GM10248 (cell line): ENCODE data around the gene SAMD4A.
A peak's percentile ranks its signal among the peaks of the same experiment; 100 is the strongest.

Experiments used
- CTCF ChIA-PET: fragments of 300-600 bp; sonication (Branson Sonifier 250); formaldehyde crosslinking; extraction: SDS; loops from one replicate; lab custom pipeline; 2021; ENCODE audit warnings: antibody characterized with exemption; lab: Yijun Ruan, JAX
- POLR2A ChIA-PET: fragments of 350-650 bp; sonication (Branson Sonifier 250); formaldehyde crosslinking; extraction: SDS; loops from one replicate; lab custom pipeline; 2020; ENCODE audit warnings: antibody characterized with exemption; lab: Yijun Ruan, JAX
- DNase-seq: peaks from one replicate; pipeline ENCODE4 v3.0.0; 2012; ENCODE audit errors: extremely low spot score
- CTCF ChIP-seq: IDR thresholded peaks from 2 replicates; pipeline ENCODE4 v1.5.1; 2012; ENCODE audit warnings: mild to moderate bottlenecking, low read depth; ENCODE audit errors: extremely low read depth, missing control alignments, control extremely low read depth

SAMD4A gene

GRCh38 chr14:54568821-54569595 is 2.1 kb downstream of the SAMD4A start:
- POLR2A ChIA-PET, result no interaction called here
- DNase-seq, result no peak
- CTCF ChIA-PET, result interaction anchor here (0.9 to 9.3 kb wide), 8 partner anchors 12 to 205 kb away, joined by 3 to 149 read pairs (median 4); no protein-coding TSS in a partner anchor
- no peak for TF ChIP-seq CTCF

- no peak for TF ChIP-seq CTCF
- POLR2A ChIA-PET, result no interaction called here
- DNase-seq, result no peak
- CTCF ChIA-PET, result no interaction called here
Measured at GRCh38 chr14:54570047-54570446, 3.1 kb downstream of the SAMD4A start.

- ChIA-PET CTCF (interaction anchor here (1.1 to 1.5 kb wide), 2 partner anchors 72 to 203 kb away, joined by 3 to 4 read pairs; no protein-coding TSS in a partner anchor), POLR2A (no interaction called here)
- no peak for TF ChIP-seq CTCF
- DNase-seq, result no peak
Measured at GRCh38 chr14:54570631-54571415, 3.9 kb downstream of the SAMD4A start.

GRCh38 chr14:54572316-54572715 is 5.4 kb downstream of the SAMD4A start:
- ChIA-PET CTCF (interaction anchor here (1.1 to 1.3 kb wide), 2 partner anchors 20 to 70 kb away, joined by 3 read pairs; no protein-coding TSS in a partner anchor), POLR2A (no interaction called here)
- DNase-seq, result no peak
- peak; percentile 40 for TF ChIP-seq CTCF

GRCh38 chr14:54574528-54574927 is 7.6 kb downstream of the SAMD4A start:
- ChIA-PET CTCF (interaction anchor here (1.6 to 2.8 kb wide), 3 partner anchors 68 to 199 kb away, joined by 4 to 9 read pairs (median 5); no protein-coding TSS in a partner anchor), POLR2A (no interaction called here)
- TF ChIP-seq CTCF, result no peak
- DNase-seq, result no peak

GRCh38 chr14:54577494-54577893 is 10.6 kb downstream of the SAMD4A start:
- POLR2A ChIA-PET, result no interaction called here
- CTCF ChIA-PET, result interaction anchor here (1.0 to 1.4 kb wide), 4 partner anchors 12 to 33 kb away, joined by 3 to 4 read pairs (median 4); no protein-coding TSS in a partner anchor
- DNase-seq, result no peak
- no peak for TF ChIP-seq CTCF
